G401 (cell line): ENCODE data around the gene CNOT6L. TPM values are rescaled to one million over a fixed set of nuclear protein-coding genes. Genes with fewer than 3 reads are reported as not detected.
A peak's percentile ranks its signal among the peaks of the same experiment; 100 is the strongest.

ENCODE experiments used
- DNase-seq: peaks from one replicate; pipeline ENCODE4 v3.0.0-alpha.2; 2015; ENCODE audit warnings: low spot score
- in situ Hi-C: cut with HindIII; loops from 2 replicates; pipeline ENCODE4 v1.10.0; 2016; ENCODE audit warnings: low sequenced_read_pairs, mixed read lengths
- total RNA-seq: library from RNA; depleted of rRNA; stranded (reverse); fragments of >200 nt; shearing (Covaris generic); gene quantifications from 2 replicates; pipeline ENCODE4 v1.2.3, GENCODE V29; 2014

The CNOT6L gene
- total RNA-seq, 1 experiment from 2014 or later: 4.9 TPM

GRCh38 chr4:77826275-77826674 lies 7.1 kb upstream of the CNOT6L start:
- DNase-seq: no peak
- in situ Hi-C loops: no loop called here

DNA sequence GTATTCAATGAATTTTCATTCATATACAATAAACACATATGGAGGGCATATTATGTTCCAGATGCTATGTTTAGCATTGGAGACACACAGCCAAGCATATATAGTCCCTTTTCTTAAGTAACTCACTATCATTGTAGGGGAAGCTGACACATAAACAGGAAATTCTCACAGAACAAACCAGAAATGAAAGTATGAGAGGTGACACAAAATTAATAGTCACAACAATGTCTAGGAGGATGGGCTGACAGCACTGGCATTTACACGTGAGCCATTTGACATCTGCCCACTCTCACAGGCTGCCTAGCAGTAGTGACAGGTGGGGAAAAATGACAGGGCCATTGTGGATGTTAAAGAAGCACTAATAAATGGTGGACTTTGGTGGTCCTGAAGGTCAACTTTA lies 2.6 kb upstream of the CNOT6L start:
- in situ Hi-C loops: no loop called here
- peak; percentile 25 for DNase-seq

DNA sequence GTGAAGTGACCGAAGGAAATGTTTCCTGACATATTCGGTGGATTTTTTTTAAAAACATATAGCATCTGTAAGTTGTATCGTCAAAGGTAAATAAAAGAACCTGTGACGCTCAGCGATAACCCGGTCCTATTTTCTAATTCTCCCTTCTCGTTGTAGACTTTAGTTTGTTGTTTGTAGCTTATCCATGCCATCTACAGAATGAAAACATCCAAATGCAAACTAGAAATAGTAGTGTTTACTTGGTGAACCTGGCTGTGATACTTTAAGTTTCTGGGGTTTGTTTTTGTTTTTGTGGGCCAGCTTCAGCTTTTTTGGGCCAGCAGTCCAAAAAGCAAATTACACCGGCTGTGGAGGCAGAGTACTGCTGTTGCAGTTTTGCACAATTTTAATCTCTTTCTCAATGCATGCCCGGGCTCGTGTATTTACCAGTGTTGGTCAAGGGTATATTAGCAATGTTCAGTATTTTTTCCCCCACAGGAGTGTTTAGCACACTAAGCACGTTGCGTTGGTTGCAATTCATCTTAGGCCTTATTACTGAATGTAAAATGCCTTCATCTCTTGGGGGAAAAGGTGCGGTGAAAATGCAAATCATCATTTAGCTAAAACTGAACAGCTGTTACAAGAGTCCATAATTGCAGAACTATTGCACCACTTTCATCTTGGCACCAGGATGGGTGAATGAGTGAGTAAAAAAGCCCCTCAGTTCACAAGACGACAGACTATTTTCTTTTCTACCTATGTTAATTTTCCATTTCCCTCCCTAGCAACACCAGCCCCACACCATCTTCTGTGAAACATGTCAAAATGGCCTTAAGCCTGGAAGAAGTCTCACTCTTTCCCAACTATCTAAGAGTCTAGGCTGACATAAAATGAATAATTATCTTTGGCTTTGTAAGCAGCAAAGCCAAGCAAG lies 1.7 kb upstream of the CNOT6L start:
- DNase-seq: peak; percentile 61
- in situ Hi-C loops: no loop called here

DNA sequence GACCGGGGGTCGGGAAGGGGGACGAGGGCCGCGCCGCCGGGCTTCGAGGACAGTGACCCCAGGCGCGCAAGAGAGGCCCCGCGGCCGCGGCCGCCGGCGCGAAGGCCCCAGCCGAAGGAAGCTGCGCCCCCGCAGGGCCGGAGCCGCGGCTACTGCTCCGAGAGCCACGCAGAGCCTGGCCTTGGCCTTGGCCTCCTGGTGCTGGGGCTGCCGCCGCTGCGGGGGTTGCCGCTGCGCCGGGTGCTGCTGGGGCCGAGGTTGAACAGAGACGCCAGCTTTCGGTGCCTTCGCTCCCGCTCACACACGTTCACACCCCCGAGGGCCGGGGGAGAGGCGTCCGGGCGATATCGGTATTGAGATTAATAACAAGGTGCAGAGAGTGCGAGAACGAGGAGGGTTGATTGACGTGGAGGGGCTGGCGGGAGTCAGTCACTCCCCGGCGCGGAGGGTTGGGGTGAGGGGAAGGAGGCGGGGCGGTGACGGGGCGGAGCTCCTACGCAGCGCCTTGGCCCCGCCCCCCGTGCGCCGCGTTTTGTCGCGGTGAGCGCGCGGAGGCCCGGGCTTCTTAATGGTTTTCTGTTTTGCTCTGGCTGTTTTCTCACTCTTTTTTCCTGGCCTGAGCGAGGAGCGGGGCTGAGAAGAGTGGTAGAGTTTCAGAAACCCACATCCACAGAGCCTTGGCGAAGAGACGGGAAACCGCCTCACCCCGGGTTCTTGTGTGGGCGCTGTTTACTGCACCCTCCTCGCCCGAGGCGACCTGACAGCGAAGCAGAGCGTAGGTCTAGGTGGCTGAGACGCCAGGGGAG lies 878 bp upstream of the CNOT6L start:
- in situ Hi-C loops: no loop called here
- peak; percentile 94 for DNase-seq

DNA sequence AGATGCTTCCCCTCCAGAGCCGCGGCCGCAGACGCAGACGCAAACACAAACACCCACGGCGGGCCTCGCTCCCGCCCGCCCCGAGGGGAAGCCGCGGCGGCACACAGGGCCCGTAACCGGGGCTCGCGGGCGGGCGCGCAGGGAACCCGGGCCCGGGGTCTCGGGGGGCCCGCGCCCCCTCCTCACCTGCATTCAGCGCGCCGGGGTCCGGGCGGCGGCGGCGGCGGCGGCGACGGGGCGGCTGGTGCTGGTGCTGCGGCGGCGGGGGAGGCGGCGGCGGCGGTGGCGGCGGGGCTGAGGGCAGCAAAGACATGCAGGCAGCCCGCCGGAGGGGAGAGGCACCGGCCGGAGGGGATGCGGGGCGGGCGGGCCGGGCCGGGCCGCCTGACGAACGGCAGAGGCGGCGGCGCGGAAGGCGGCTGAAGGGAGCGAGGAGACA lies 255 bp upstream of the CNOT6L start:
- in situ Hi-C loops: no loop called here
- no peak for DNase-seq

DNA sequence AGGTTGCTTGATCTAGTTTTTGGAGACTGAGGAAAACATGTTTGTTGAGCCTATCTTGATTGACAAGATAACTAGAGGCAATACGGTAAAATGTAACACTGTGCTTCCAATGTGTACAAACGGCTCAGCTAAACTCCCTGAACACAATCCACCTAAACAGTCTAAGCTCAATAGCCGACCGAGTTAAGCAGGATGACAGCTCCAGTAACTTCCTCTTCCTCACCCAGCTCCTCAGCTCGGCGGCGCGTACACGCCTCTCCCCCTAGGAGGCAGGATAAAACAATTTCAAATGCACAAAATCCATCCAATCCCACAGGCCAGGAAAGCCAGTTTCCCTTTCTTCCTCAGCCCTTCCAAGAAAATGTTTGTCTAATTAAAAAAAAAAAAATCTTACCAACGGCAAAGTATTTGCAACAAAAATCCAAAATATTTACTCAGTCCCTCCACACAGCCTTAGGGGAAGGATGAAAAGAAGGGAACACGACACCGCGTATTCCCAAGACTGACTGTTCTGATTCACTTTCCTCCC lies 1.0 kb downstream of the CNOT6L start:
- in situ Hi-C loops: no loop called here
- DNase-seq: peak; percentile 77

GRCh38 chr4:77817304-77818072 lies 1.7 kb downstream of the CNOT6L start:
- in situ Hi-C loops: no loop called here
- no peak for DNase-seq

GRCh38 chr4:77816546-77816945 lies 2.6 kb downstream of the CNOT6L start:
- DNase-seq: no peak
- in situ Hi-C loops: no loop called here

- DNase-seq: no peak
- in situ Hi-C loops: no loop called here
These were observed 3.5 kb downstream of the CNOT6L start for GRCh38 chr4:77815636-77816035.

DNA sequence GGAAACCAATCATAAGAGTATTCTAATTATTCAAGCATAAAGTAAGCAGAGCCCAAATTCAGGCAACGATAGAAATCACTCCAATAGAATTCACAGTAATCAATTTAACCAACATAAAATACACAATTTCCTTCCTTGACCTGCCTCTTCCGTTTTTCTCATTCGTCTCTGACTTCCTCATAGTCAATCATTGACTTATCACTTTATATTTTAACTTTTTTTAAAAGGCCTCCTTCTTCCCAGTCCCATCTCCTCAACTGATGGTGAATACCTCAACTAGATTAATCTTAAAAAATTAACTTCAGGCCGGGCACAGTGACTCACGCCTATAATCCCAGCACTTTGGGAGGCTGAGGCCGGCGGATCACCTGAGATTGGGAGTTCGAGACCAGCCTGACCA lies 13.3 kb downstream of the CNOT6L start:
- no peak for DNase-seq
- in situ Hi-C loops: no loop called here

- in situ Hi-C loops: no loop called here
- no peak for DNase-seq
These were observed 14.7 kb downstream of the CNOT6L start for GRCh38 chr4:77804471-77804870.

DNA sequence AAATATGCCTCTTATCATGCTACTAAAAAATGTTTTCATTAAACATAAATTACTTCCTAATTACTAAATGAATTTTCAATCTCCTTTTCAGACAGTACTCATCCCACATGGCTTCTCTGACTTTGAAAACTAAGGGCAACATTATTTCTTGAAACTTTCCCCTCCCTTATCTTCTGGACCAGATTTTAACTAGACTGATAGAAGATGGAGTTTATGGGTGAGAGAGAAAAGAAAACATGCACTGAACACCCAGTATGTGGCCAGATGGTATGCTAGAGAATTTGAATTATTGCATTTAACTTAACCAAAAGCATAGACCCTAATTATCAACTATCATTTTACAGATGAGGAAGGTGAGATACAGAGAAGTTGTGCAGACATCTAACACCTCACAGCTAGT lies 16.8 kb downstream of the CNOT6L start:
- DNase-seq: no peak
- in situ Hi-C loops: no loop called here

- in situ Hi-C loops: no loop called here
- no peak for DNase-seq
These were observed 17.9 kb downstream of the CNOT6L start for GRCh38 chr4:77801260-77801608.

DNA sequence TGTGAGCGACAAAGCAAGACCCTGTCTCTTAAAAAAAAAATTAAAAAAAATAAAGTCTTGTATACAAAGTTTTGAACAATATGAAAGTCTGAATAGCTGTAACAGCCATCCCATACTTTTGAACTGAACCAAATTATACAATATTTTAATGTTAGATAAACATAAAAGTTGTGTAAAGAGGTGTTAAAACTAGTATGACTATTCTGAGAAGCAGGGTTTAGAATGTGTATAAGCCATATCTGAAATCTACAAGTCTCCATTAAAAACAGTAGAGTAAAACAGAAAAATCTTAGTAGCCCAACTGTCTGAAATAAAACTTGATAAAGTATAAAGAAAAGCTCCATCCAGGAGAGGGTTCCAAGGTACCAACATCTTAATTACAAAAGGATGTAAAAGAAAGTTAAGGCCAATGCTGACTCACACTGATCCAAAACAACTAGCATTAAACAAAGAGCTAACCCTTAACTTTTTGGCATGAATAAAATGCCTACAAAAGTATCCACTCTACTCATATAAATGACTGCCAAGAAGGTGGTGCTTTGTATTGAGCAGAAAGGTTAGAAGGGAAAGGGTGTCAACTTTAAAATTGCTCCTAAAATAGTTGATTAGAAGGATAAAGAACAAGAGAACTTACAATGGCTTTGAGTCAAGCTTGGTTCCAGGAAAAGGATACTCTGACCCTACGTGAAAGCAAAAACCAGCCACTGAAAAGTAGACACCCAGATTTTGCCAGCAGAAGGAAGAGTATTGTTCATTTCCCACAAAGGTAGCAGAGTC lies 18.5 kb downstream of the CNOT6L start:
- in situ Hi-C loops: no loop called here
- no peak for DNase-seq

DNA sequence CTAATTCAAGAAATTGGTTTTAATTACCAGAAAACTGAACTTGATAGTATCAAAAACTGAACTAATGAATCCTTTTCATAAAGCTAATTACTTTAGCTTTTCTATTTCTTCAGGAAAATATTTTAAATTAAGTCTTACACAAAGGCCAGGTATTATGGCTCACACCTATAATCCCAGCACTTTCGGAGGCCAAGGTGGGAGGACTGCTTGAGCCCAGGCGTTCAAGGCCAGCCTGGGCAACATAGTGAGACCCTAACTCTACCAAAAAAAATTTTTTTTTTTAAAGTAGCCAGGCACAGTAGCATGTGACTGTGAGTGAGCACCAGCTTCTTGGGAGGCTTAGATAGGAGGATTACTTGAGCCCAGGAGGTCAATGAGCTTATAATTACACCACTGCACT lies 19.1 kb downstream of the CNOT6L start:
- in situ Hi-C loops: no loop called here

DNA sequence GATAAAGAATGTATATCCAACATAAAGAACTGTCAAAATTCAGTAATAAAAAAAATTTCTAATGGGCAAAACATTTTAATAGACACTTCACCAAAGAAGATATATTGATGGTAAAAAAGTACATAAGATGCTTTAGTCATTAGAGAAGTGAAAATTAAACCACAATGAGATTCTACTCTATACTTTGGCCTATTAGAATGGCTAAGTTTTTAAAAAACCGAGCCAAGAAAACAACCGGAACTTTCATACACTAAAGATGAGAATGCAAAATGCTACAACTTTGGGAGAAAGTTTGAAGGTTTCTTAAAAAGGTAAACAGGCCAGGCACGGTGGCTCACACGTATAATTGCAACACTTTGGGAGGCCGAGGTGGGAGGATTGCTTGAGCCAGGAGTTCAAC lies 20.8 kb downstream of the CNOT6L start:
- DNase-seq: no peak

More for the DNA sequence above, 19.1 kb downstream of the CNOT6L start:
- DNase-seq: no peak

GRCh38 chr4:77797239-77797638 lies 21.9 kb downstream of the CNOT6L start:
- in situ Hi-C loops: no loop called here

More for the DNA sequence above, 20.8 kb downstream of the CNOT6L start:
- in situ Hi-C loops: no loop called here

DNA sequence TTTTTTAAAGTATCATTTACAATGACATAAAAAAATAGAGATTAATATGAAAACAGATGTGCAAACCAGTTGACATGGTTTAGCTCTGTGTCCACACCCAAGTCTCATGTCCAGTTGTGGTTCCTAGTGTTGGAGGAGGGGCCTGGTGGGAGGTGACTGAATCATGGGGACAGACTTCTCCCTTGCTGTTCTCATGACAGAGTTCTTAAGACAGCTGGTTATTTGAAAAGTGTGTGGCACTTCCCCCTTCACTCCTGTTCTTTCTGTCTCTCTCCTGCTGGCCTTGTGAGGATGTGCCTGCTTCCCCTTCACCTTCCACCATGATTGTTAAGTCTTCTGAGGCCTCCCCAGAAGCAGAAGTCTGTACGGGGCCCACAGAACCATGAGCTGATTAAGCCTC lies 23.8 kb downstream of the CNOT6L start:
- no peak for DNase-seq
- in situ Hi-C loops: no loop called here

More at GRCh38 chr4:77797239-77797638, 21.9 kb downstream of the CNOT6L start:
- DNase-seq: no peak

- in situ Hi-C loops: no loop called here
- no peak for DNase-seq
These were observed 29.0 kb downstream of the CNOT6L start for GRCh38 chr4:77790146-77790545.
